Measurements from ENCODE around the gene HS3ST3A1. TPM values are rescaled to one million over a fixed set of nuclear protein-coding genes. Genes with fewer than 3 reads are reported as not detected.

HS3ST3A1 gene
- total and polyA plus RNA-seq, 2 of the 8 experiments (the other 6 are each of a cell fraction or from before 2014, with no cell fraction given), result 5.4 to 5.7 TPM

GRCh38 chr17:13525876-13526275 is 75.9 kb downstream of the HS3ST3A1 start:
- no peak overlapping the region for H2BK20ac ChIP-seq (ENCODE audit: low read length)
- WGBS, 2 experiments (ENCODE audit: extremely low coverage in 1 of 2, insufficient coverage in 1 of 2, insufficient read length in 1 of 2, insufficient replicate concordance in 2 of 2, low coverage in 1 of 2, low lambda C conversion rate in 2 of 2, missing lambda C conversion rate in 1 of 2), result 76% methylated on average over 3 of the region's 3 CpGs; no CpG with 5 or more reads in 1 of the 2 experiments
- CTCF ChIA-PET (ENCODE audit: partially characterized antibody), result no interaction called here
- no peaks in the 10 kb centered on the region for H3K79me1 ChIP-seq (ENCODE audit: low read depth, low read length)
- no peak overlapping the region for H3K27ac ChIP-seq (ENCODE audit: low read depth, low read length)
- 0 out of 7 replicates have a peak, but pooled peaks cover 0 to 2% (median 0%) of the 10 kb centered on the region in 4 experiments for H3K4me1 ChIP-seq (replicated peaks in 1 of 4; ENCODE audit: control insufficient read depth in 3 of 4, insufficient read depth in 4 of 4, low read length in 3 of 4)
- 0 out of 2 replicates have a peak overlapping the region, but pooled peaks have one; percentile 16 for H2AK5ac ChIP-seq (ENCODE audit: low read depth, low read length)
- no peak overlapping the region for H3K56ac ChIP-seq (replicated peaks; ENCODE audit: insufficient read length, low read depth, low read length)
- no peak overlapping the region for H4K91ac ChIP-seq (replicated peaks; ENCODE audit: insufficient read length, low read length)
- TF ChIP-seq RBBP5 (IDR thresholded peaks at IDR 0.05; ENCODE audit: borderline replicate concordance, low read depth, low read length), result no peak
- TF ChIP-seq CTBP2 (IDR thresholded peaks at IDR 0.05; ENCODE audit: borderline replicate concordance, insufficient read depth, insufficient read length, low read length), result no peak
- TF ChIP-seq SP4 (IDR thresholded peaks at IDR 0.05; ENCODE audit: low read length), result no peak
- TF ChIP-seq MAX (IDR thresholded peaks at IDR 0.05), result no peak
- H3K4me3 ChIP-seq (ENCODE audit: extremely low read depth in 1 of 4, insufficient read depth in 2 of 4, low read depth in 3 of 4, low read length in 4 of 4), result no peak overlapping the region
- no peak overlapping the region for H4K5ac ChIP-seq (ENCODE audit: insufficient read length, low read depth, low read length)
- H2BK12ac ChIP-seq (ENCODE audit: low read depth, low read length), result no peak overlapping the region
- no peak overlapping the region for H3K14ac ChIP-seq (ENCODE audit: insufficient read length)
- no peaks in the 10 kb centered on the region for H3K79me2 ChIP-seq (ENCODE audit: control insufficient read depth in 1 of 2, insufficient read depth in 2 of 2, low read length in 2 of 2)
- no peaks in the 10 kb centered on the region; a peak in 1 of 8 replicates for H3K36me3 ChIP-seq (ENCODE audit: control insufficient read depth in 2 of 4, insufficient read depth in 4 of 4, low read length in 3 of 4)
- no peak overlapping the region for H2AFZ ChIP-seq (ENCODE audit: low read length)
- H2BK5ac ChIP-seq (ENCODE audit: low read depth, low read length), result no peak overlapping the region
- no peak overlapping the region; the same call in 1 of the 2 replicates for H4K8ac ChIP-seq (ENCODE audit: extremely low read depth, insufficient read depth, low read length)
- no peak overlapping the region for H3K9ac ChIP-seq (replicated peaks in 1 of 4; ENCODE audit: extremely low read depth in 1 of 4, low read depth in 3 of 4, low read length in 3 of 4)
- POLR2A ChIA-PET (ENCODE audit: partially characterized antibody), result no interaction called here
- no peak overlapping the region for H2BK15ac ChIP-seq (ENCODE audit: low read length)
- H3K4me2 ChIP-seq (ENCODE audit: insufficient read depth in 1 of 2, low read depth in 2 of 2, low read length in 2 of 2), result no peak overlapping the region
- H3K23me2 ChIP-seq (ENCODE audit: low read depth, low read length), result no peaks in the 10 kb centered on the region
- H3K23ac ChIP-seq (ENCODE audit: insufficient read length), result no peak overlapping the region
- H3K9me3 ChIP-seq (ENCODE audit: insufficient read depth in 2 of 2, low read depth in 1 of 2, low read length in 1 of 2), result no peaks in the 10 kb centered on the region
- H3K27me3 ChIP-seq (replicated peaks in 1 of 4; ENCODE audit: control insufficient read depth in 3 of 4, extremely low read depth in 1 of 4, insufficient read depth in 3 of 4, low read length in 3 of 4), result no peaks in the 10 kb centered on the region
- no peak overlapping the region for H2BK120ac ChIP-seq (replicated peaks; ENCODE audit: low read depth, low read length)
- H3K4ac ChIP-seq (replicated peaks; ENCODE audit: insufficient read length, low read depth, low read length), result no peak overlapping the region
- FAIRE-seq, result no peak
- no peak overlapping the region for H3K18ac ChIP-seq (ENCODE audit: extremely low read depth, low read length)
- no peak for DNase-seq (ENCODE audit: low read depth in 1 of 2, low spot score in 2 of 2)
- H4K20me1 ChIP-seq (replicated peaks in 1 of 2; ENCODE audit: control insufficient read depth in 1 of 2, insufficient read depth in 2 of 2, low read length in 2 of 2), result no peaks in the 10 kb centered on the region
